ENCODE data around the gene SPECC1L.

Gene SPECC1L

GRCh38 chr22:24384131-24384530 lies 113.5 kb downstream of the SPECC1L start:
- no peaks in the 10 kb centered on the region for H3K4me1 ChIP-seq (ENCODE audit: control insufficient read depth, insufficient read depth, low read length, poor library complexity, severe bottlenecking)
- no peaks in the 10 kb centered on the region for H3K9me3 ChIP-seq (ENCODE audit: control insufficient read depth, low read length)
- H3K4me3 ChIP-seq (ENCODE audit: extremely low read depth, insufficient read depth, low read length, poor library complexity, severe bottlenecking) = no peak overlapping the region
- no peak overlapping the region for H3K27ac ChIP-seq (ENCODE audit: low read depth, low read length, severe bottlenecking)
- WGBS, 2 experiments (ENCODE audit: insufficient coverage in 2 of 2) = 86 to 100% methylated on average over 1 of the region's 1 CpG
- H3K36me3 ChIP-seq (ENCODE audit: control insufficient read depth, insufficient read depth, low read length) = peaks cover 47% of the 10 kb centered on the region

DNA sequence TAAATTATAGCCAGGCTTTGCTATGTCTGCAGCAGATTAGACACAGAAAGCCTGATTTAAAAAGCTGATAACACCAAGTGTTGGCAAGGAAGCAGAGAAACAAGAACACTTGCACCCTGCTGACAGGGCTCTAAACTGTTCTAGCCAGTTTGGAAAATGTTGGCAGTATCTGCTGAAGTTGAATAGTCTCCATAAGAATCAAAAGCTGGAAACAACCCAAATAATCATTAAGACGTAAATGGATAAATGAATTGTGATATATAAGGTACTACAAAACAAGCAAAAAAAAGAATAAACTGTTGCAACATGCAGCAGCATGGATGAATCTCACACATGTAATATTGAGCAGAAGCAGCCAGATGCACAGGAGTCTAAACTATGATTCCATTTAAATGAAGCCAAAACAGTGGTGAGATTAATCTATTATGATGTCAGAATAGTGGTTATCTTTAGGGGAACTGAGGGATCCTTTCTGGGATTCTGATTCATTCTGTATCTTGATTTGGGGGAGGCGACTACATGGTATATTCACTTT lies 116.4 kb downstream of the SPECC1L start:
- H3K27ac ChIP-seq (ENCODE audit: low read depth, low read length, severe bottlenecking) = no peak overlapping the region
- peaks cover 34% of the 10 kb centered on the region for H3K36me3 ChIP-seq (ENCODE audit: control insufficient read depth, insufficient read depth, low read length)
- WGBS, 2 experiments (ENCODE audit: insufficient coverage in 2 of 2) = 80% methylated on average over 1 of the region's 2 CpGs; no CpG with 5 or more reads in 1 of the 2 experiments

DNA sequence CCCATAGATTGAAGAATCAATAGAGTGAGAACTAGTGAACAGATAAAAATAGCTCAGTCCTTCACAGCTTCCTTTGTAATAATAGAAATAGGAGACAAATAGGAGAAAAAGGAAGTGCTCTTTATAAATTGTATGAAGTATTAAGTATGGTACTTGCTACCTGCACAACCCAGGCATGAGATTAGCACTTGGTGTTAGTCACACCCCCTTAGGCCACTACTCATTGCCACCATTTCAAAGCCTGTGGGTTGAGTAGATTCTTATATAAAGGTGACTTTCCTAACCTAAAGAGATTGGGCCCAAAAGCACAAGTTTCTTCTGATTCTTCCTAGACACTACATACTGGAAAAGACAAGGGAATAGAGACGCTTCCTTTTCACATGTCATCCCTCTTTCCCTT lies 119.0 kb downstream of the SPECC1L start:
- Histone ChIP-seq H3K27ac (ENCODE audit: low read depth, low read length, severe bottlenecking) (no peak overlapping the region), H3K36me3 (ENCODE audit: control insufficient read depth, insufficient read depth, low read length) (peaks cover 39% of the 10 kb centered on the region), H3K4me3 (ENCODE audit: extremely low read depth, insufficient read depth, low read length, poor library complexity, severe bottlenecking) (no peak overlapping the region), H3K4me1 (ENCODE audit: control insufficient read depth, insufficient read depth, low read length, poor library complexity, severe bottlenecking) (peaks cover 4% of the 10 kb centered on the region), H3K9me3 (ENCODE audit: control insufficient read depth, low read length) (no peaks in the 10 kb centered on the region)
- WGBS, 2 experiments (ENCODE audit: insufficient coverage in 2 of 2) = 80% methylated on average over 1 of the region's 1 CpG; no CpG with 5 or more reads in 1 of the 2 experiments

More for the DNA sequence above, 116.4 kb downstream of the SPECC1L start:
- Histone ChIP-seq H3K4me1 (ENCODE audit: control insufficient read depth, insufficient read depth, low read length, poor library complexity, severe bottlenecking) (peaks cover 4% of the 10 kb centered on the region), H3K9me3 (ENCODE audit: control insufficient read depth, low read length) (no peaks in the 10 kb centered on the region), H3K4me3 (ENCODE audit: extremely low read depth, insufficient read depth, low read length, poor library complexity, severe bottlenecking) (no peak overlapping the region)

DNA sequence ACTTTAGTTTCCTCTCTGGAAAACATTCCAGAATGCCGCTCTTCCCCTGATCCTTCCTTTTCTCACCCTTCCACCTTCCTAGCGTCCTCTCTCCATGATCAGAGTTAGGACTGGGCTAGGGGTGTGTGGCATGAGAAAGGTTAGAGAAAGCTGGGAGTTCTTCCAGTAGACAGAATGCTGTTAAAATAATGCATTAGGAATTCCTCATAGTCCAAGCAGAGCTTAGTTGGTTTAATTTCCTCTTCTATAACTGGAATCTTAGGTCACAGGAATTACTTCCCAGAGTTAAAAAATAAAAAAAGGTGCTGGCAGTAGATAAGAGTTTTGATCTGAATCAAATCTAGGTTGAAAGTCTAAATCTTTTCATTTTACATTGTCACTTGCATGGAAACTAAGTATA lies 119.5 kb downstream of the SPECC1L start:
- WGBS, 2 experiments (ENCODE audit: insufficient coverage in 2 of 2) = no CpG with 5 or more reads among the region's 2 CpGs
- no peak overlapping the region for H3K4me3 ChIP-seq (ENCODE audit: extremely low read depth, insufficient read depth, low read length, poor library complexity, severe bottlenecking)
- peaks cover 4% of the 10 kb centered on the region for H3K4me1 ChIP-seq (ENCODE audit: control insufficient read depth, insufficient read depth, low read length, poor library complexity, severe bottlenecking)
- peaks cover 44% of the 10 kb centered on the region for H3K36me3 ChIP-seq (ENCODE audit: control insufficient read depth, insufficient read depth, low read length)
- H3K27ac ChIP-seq (ENCODE audit: low read depth, low read length, severe bottlenecking) = no peak overlapping the region
- no peaks in the 10 kb centered on the region for H3K9me3 ChIP-seq (ENCODE audit: control insufficient read depth, low read length)

- Histone ChIP-seq H3K9me3 (ENCODE audit: control insufficient read depth, low read length) (no peaks in the 10 kb centered on the region), H3K4me3 (ENCODE audit: extremely low read depth, insufficient read depth, low read length, poor library complexity, severe bottlenecking) (no peak overlapping the region), H3K36me3 (ENCODE audit: control insufficient read depth, insufficient read depth, low read length) (peaks cover 48% of the 10 kb centered on the region), H3K27ac (ENCODE audit: low read depth, low read length, severe bottlenecking) (no peak overlapping the region), H3K4me1 (ENCODE audit: control insufficient read depth, insufficient read depth, low read length, poor library complexity, severe bottlenecking) (peaks cover 4% of the 10 kb centered on the region)
- WGBS, 2 experiments (ENCODE audit: insufficient coverage in 2 of 2) = 98 to 100% methylated on average over 5 to 6 of the region's 7 CpGs
Observed at GRCh38 chr22:24390576-24390975, 119.9 kb downstream of the SPECC1L start.

GRCh38 chr22:24391836-24392217 lies 121.2 kb downstream of the SPECC1L start:
- H3K27ac ChIP-seq (ENCODE audit: low read depth, low read length, severe bottlenecking) = no peak overlapping the region
- H3K9me3 ChIP-seq (ENCODE audit: control insufficient read depth, low read length) = no peaks in the 10 kb centered on the region
- no peak overlapping the region for H3K4me3 ChIP-seq (ENCODE audit: extremely low read depth, insufficient read depth, low read length, poor library complexity, severe bottlenecking)
- peaks cover 4% of the 10 kb centered on the region for H3K4me1 ChIP-seq (ENCODE audit: control insufficient read depth, insufficient read depth, low read length, poor library complexity, severe bottlenecking)
- peaks cover 54% of the 10 kb centered on the region for H3K36me3 ChIP-seq (ENCODE audit: control insufficient read depth, insufficient read depth, low read length)
- WGBS, 2 experiments (ENCODE audit: insufficient coverage in 2 of 2) = 83% methylated on average over 1 of the region's 3 CpGs; no CpG with 5 or more reads in 1 of the 2 experiments

GRCh38 chr22:24392218-24392931 lies 121.7 kb downstream of the SPECC1L start:
- Histone ChIP-seq H3K27ac (ENCODE audit: low read depth, low read length, severe bottlenecking) (no peak overlapping the region), H3K9me3 (ENCODE audit: control insufficient read depth, low read length) (no peaks in the 10 kb centered on the region), H3K36me3 (ENCODE audit: control insufficient read depth, insufficient read depth, low read length) (peaks cover 54% of the 10 kb centered on the region), H3K4me1 (ENCODE audit: control insufficient read depth, insufficient read depth, low read length, poor library complexity, severe bottlenecking) (peaks cover 4% of the 10 kb centered on the region), H3K4me3 (ENCODE audit: extremely low read depth, insufficient read depth, low read length, poor library complexity, severe bottlenecking) (no peak overlapping the region)
- WGBS, 2 experiments (ENCODE audit: insufficient coverage in 2 of 2) = 100% methylated on average over 1 to 4 of the region's 4 CpGs

- 88 to 100% methylated on average over 1 of the region's 2 CpGs for WGBS, 2 experiments (ENCODE audit: insufficient coverage in 2 of 2)
- H3K27ac ChIP-seq (ENCODE audit: low read depth, low read length, severe bottlenecking) = no peak overlapping the region
- no peak overlapping the region for H3K4me3 ChIP-seq (ENCODE audit: extremely low read depth, insufficient read depth, low read length, poor library complexity, severe bottlenecking)
Observed at GRCh38 chr22:24393012-24393559, 122.5 kb downstream of the SPECC1L start.

GRCh38 chr22:24393848-24394247 lies 123.2 kb downstream of the SPECC1L start:
- H3K4me1 ChIP-seq (ENCODE audit: control insufficient read depth, insufficient read depth, low read length, poor library complexity, severe bottlenecking) = peaks cover 4% of the 10 kb centered on the region
- H3K36me3 ChIP-seq (ENCODE audit: control insufficient read depth, insufficient read depth, low read length) = peaks cover 66% of the 10 kb centered on the region
- no peak overlapping the region for H3K27ac ChIP-seq (ENCODE audit: low read depth, low read length, severe bottlenecking)
- no peak overlapping the region for H3K4me3 ChIP-seq (ENCODE audit: extremely low read depth, insufficient read depth, low read length, poor library complexity, severe bottlenecking)
- WGBS, 2 experiments (ENCODE audit: insufficient coverage in 2 of 2) = 100% methylated on average over 3 of the region's 3 CpGs; no CpG with 5 or more reads in 1 of the 2 experiments
- H3K9me3 ChIP-seq (ENCODE audit: control insufficient read depth, low read length) = no peaks in the 10 kb centered on the region

More at GRCh38 chr22:24393012-24393559, 122.5 kb downstream of the SPECC1L start:
- H3K36me3 ChIP-seq (ENCODE audit: control insufficient read depth, insufficient read depth, low read length) = peaks cover 61% of the 10 kb centered on the region
- peaks cover 4% of the 10 kb centered on the region for H3K4me1 ChIP-seq (ENCODE audit: control insufficient read depth, insufficient read depth, low read length, poor library complexity, severe bottlenecking)
- no peaks in the 10 kb centered on the region for H3K9me3 ChIP-seq (ENCODE audit: control insufficient read depth, low read length)

GRCh38 chr22:24394254-24394653 lies 123.6 kb downstream of the SPECC1L start:
- no peak overlapping the region for H3K4me3 ChIP-seq (ENCODE audit: extremely low read depth, insufficient read depth, low read length, poor library complexity, severe bottlenecking)
- peaks cover 68% of the 10 kb centered on the region for H3K36me3 ChIP-seq (ENCODE audit: control insufficient read depth, insufficient read depth, low read length)
- no peaks in the 10 kb centered on the region for H3K9me3 ChIP-seq (ENCODE audit: control insufficient read depth, low read length)
- peaks cover 4% of the 10 kb centered on the region for H3K4me1 ChIP-seq (ENCODE audit: control insufficient read depth, insufficient read depth, low read length, poor library complexity, severe bottlenecking)
- H3K27ac ChIP-seq (ENCODE audit: low read depth, low read length, severe bottlenecking) = no peak overlapping the region
- WGBS, 2 experiments (ENCODE audit: insufficient coverage in 2 of 2) = no CpG with 5 or more reads among the region's 2 CpGs

GRCh38 chr22:24398409-24398808 lies 127.8 kb downstream of the SPECC1L start:
- H3K4me3 ChIP-seq (ENCODE audit: extremely low read depth, insufficient read depth, low read length, poor library complexity, severe bottlenecking) = no peak overlapping the region
- no peaks in the 10 kb centered on the region for H3K9me3 ChIP-seq (ENCODE audit: control insufficient read depth, low read length)
- no peak overlapping the region for H3K27ac ChIP-seq (ENCODE audit: low read depth, low read length, severe bottlenecking)
- no peaks in the 10 kb centered on the region for H3K4me1 ChIP-seq (ENCODE audit: control insufficient read depth, insufficient read depth, low read length, poor library complexity, severe bottlenecking)
- peaks cover 78% of the 10 kb centered on the region for H3K36me3 ChIP-seq (ENCODE audit: control insufficient read depth, insufficient read depth, low read length)

Data from mesodermal cell (in vitro differentiated cells).